ENCODE results near the gene ULK1. TPM values are rescaled to one million over a fixed set of nuclear protein-coding genes. Genes with fewer than 3 reads are reported as not detected.

The ULK1 gene
- total RNA-seq, 1 experiment from 2014 or later = 67.8 TPM

GRCh38 chr12:131941987-131942341 is 47.5 kb downstream of the ULK1 start:
- CTCF ChIA-PET = no interaction called here
- TF ChIP-seq CREB1 (CRISPR knock-in tag; IDR thresholded peaks at IDR 0.05) = no peak
- no peak for TF ChIP-seq ZNF512 (CRISPR knock-in tag; IDR thresholded peaks at IDR 0.05; ENCODE audit: borderline replicate concordance)
- no peak for TF ChIP-seq ZNF671 (CRISPR knock-in tag; IDR thresholded peaks at IDR 0.05)
- TF ChIP-seq MXD4 (CRISPR knock-in tag; IDR thresholded peaks at IDR 0.05; ENCODE audit: borderline replicate concordance) = no peak
- TF ChIP-seq ATF6 (CRISPR knock-in tag; IDR thresholded peaks at IDR 0.05) = no peak
- TF ChIP-seq CBFB (CRISPR knock-in tag; IDR thresholded peaks at IDR 0.05; ENCODE audit: low read depth) = no peak
- TF ChIP-seq ARID4B (CRISPR knock-in tag; IDR thresholded peaks at IDR 0.05; ENCODE audit: borderline replicate concordance) = no peak
- no peak for TF ChIP-seq AFF4 (CRISPR knock-in tag; IDR thresholded peaks at IDR 0.05; ENCODE audit: borderline replicate concordance)
- TF ChIP-seq ZMAT4 (CRISPR knock-in tag; IDR thresholded peaks at IDR 0.05) = no peak
- TF ChIP-seq USF1 (CRISPR knock-in tag; IDR thresholded peaks at IDR 0.05) = no peak
- no peak for TF ChIP-seq NR1H2 (CRISPR knock-in tag; IDR thresholded peaks at IDR 0.05)
- TF ChIP-seq TP53 (CRISPR knock-in tag; IDR thresholded peaks at IDR 0.05) = no peak
- TF ChIP-seq SOX15 (CRISPR knock-in tag; IDR thresholded peaks at IDR 0.05) = no peak
- no peak for TF ChIP-seq IRF1 (CRISPR knock-in tag; IDR thresholded peaks at IDR 0.05)
- H3K36me3 Mint-ChIP-seq = peaks cover 69% of the 10 kb centered on the region
- H3K9me3 Mint-ChIP-seq = no peaks in the 10 kb centered on the region
- DNase-seq (ENCODE audit: low spot score) (no peak), ATAC-seq (no peak)
- POLR2A ChIA-PET = no interaction called here
- H3K4me3 Mint-ChIP-seq = no peak overlapping the region
- no peak overlapping the region for H3K27ac Mint-ChIP-seq
- no peaks in the 10 kb centered on the region for H3K4me1 Mint-ChIP-seq
- no peaks in the 10 kb centered on the region for H3K27me3 Mint-ChIP-seq (ENCODE audit: low read depth)
